NCI-H345 (cell line): ENCODE results near the gene CFAP73.
"Not testable (repeated sequence)": the region's sequence is repeated elsewhere in the genome, so short reads cannot be mapped to it uniquely, and the experiment has no call there.

Source experiments
- DNase-seq: peaks from one replicate; lab custom pipeline; 2025; lab: John Stamatoyannopoulos, UW

CFAP73 gene

DNA sequence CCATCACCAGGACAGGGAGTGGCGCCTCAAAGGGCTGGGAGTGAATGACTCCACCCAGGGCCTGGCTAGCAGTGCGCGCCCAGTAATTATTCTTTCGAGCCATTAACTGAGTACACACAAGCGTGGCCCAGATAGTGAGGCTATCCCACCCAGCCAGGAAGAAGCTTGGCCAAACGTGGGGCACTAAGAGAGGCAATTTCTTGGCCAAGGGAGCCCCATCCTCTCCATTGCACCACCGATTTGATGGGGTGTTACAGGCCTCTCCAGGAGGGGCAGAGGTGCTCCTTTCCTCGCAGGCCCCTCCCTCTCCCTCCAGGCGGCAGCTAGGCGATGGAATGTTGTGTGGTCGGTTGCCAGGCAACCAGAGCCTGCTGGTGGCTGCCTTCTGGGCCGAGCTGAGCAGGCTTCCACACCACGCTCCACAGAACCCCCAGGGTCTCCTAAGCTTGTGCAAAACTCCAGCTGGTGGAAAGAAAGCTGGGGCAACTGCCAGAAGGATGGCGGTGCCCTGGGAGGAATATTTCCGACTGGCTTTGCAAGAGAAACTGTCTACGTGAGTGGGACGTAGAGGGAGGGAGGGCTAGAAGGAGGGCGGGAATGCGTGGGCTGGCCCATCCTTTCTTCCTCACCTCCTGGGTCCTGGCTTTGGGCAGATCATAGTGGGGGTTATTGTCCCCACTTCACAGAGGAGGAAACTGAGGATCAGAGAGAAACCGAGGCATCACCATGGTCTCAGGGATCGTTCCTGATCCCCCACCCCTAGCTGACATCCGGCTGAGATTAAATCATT is at the start of gene CFAP73:
TSS of gene CFAP73 (plus strand) at position 364 of the 790 bp plus-strand sequence. CDS start at position 498, 134 bp downstream.
- peak; percentile 59 for DNase-seq

DNA sequence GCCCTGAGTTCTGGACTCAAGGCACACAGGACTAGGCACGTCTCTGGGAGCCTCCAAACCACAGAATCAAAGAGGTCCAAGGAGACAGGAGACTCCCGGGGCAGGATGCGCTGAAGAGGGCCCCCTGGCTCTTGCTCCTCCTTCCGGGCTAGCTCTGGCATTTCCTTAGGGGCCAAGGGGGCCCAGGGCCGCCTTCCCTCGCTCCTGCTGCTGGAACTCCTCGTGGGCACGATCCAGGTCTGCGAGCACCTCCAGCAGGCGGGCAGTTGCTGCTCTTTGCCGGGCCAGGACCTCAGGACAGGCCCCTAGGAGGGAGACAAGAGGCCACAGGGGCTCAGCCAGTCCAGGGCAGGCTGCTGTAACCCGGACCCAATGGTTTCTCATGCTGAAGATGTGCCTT is 49.8 kb upstream of the CFAP73 start:
- no peak for DNase-seq

DNA sequence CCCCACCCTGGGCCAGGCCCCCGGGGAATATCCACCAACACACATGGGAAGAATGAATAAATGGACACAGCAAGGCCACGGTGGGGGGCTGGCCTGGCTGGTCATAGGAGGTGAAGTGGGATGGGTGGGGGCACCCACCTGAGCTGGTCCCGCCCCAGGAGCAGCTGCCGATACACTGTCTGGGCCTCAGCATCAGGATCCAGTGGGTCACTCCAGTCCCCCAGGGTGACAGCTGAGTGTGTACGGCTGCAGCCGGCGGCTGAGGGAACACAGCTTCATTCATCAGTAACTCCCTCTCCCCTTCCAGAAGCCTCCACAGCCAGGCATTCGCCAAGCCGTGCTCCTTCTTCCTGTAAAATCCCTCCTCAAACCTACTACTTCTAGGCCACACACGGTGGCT is 47.8 kb upstream of the CFAP73 start:
- DNase-seq: no peak

DNA sequence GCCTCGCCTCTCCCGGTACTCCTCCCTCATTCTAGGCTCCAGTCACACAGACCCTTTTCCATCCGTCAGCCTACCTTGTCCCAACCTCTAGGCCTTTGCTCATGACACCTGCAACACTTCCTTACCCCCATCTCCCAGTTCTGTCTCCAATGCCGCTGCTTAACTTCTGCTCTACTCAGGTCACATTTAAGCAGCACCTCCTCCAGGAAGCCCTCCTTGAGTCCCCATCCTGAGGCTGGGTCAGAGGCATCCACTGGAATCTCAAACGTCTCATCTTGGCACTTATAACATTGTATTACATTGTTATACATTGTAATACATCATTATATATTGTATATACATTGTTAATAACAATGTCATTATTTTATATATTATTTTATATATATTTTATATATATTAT is 46.7 kb upstream of the CFAP73 start:
- no peak for DNase-seq

DNA sequence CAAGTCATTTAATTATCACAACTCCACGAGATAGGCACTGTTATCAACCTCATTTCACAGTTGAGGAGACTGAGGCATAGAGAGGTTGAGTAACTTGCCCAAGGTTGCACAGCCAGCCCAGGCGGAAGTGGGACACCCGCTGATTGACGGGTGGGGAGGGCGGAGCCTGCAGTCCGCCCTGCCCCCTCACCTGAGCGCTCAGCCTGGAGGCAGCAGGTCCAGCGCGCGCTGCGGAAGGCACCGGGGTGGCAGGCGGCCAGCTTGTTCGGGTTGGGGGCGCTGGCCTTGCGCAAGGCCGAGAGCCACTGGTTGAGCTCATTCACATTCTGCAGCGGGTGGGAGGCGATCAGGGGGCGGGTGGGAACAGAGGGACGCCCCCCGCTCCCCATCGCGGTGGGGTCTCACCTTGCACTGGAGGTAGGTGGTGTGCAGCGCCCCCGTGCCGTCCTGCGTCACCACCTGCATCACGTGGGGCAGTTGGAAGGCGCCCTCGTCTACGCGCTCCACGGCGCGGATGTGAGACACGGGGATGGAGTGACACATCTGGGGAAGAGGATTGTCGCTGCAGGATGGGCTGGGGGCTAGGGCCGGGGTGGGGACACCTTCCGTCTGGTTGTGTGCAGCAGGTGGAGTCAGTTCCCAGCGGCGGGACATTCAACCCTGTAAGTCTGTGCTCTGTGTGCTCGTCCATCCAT is 45.6 kb upstream of the CFAP73 start:
- no peak for DNase-seq

DNA sequence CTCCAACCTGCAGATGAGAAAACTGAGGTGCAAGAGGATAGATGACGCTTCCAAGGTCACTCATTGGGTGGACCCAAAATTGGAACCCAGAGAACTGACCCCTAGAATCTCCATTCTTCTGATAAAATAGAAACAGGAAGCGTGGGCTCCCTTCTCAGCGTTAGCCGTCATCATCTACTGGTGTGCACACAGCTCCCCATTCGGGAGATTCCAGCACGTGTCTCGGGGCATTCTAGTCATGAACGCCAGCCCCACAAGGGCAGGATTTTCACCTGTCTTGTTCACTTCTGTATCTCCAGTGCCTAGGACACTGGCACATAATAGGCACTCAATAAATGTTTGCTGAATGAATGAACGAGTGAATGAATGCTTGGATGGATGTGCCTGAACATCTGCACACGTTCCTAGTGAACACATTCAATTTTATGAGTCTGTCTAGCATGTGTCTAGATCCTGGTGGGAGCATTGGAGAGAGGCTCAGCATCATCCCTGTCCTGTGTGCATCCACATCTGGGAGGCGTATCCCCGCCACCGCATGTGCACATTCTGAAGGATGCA is 44.5 kb upstream of the CFAP73 start:
- no peak for DNase-seq

DNA sequence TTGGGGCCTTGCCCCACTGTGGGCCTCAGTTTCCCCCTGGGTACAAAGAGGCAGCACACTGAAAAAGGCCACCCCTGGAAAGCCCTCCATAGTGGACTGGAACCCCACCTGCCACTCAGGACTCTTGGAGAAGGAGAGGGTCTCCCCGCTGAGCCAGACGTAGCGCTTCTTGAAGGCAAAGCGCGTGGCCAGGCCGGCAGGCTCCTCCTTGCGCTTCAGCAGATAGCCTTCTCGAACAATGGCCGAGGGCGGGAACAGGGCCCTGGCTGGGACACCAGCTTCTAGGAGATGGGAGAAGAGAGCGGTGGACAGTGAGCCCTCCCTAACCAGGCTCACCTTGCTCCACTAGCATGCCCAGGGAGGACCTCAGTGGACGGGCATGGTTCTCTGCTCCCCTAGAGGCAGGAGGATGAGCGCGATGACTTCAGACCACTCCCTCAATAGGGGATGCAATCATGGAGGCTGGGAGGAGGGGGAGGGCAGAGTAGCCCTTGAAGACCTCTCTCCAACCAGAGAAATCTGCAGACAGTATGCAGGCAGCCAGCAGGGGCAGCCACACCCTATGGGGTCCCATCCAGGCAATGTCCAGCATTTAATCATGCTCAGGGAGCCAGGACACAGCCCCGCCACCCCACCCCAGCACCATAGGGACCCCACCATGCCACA is 43.8 kb upstream of the CFAP73 start:
- no peak for DNase-seq

DNA sequence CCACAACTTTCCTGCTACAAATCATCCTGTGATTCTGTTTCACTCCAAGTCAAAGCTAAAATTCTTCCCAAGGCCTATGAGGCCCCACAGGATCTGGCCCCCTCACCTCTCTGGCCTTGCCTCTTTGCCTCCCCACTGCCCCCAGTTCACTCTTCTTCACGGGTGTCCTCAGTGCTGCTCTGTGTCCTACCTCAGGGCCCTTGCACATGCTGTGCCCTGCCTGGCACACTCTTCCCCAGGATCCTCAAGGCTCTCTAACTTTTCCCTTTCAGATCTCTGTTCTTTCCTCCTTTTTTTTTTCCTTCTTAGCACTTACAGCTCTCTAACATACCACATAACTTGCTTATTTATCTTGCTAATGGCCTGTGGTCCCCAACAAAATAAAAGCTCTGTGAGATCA is 43.2 kb upstream of the CFAP73 start:
- no peak for DNase-seq

DNA sequence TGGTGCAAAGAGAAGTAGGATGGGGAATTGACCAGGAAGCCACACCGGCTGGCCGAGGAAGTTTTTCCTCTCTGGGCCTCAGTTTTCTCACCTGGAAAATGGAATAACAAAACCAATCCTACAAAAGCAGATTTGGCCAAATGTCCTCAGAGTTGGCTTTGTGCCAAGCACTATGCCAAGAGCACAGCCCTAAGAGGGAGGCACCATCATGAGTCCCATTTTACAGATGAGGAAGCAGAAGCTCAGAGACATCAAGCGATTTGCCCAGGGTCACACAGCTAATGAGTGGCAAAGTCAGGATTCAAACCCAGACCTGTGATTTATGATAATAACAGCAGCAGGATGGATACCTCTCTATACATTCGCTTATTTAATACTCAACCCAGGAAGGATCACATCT is 41.2 kb upstream of the CFAP73 start:
- DNase-seq: no peak

DNA sequence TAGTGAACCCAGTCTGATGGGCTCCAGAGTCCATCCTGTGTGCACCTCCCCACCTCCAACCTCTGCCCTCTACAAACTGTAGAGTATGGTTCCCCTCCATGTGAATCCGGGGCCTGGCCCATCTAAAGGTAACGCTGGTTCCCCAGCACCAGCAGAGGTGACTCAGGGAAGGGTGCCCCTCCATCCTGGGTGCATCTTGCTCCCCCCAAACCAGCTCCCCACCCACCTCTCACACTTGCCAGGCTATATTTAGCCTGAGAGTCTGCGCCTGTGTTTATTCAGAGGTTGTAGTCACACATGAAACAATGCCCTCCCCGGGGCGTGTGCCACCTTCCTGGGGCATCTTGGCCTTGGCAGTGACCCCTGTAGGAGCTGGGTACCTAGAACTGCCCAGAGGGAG is 40.2 kb upstream of the CFAP73 start:
- DNase-seq: no peak

DNA sequence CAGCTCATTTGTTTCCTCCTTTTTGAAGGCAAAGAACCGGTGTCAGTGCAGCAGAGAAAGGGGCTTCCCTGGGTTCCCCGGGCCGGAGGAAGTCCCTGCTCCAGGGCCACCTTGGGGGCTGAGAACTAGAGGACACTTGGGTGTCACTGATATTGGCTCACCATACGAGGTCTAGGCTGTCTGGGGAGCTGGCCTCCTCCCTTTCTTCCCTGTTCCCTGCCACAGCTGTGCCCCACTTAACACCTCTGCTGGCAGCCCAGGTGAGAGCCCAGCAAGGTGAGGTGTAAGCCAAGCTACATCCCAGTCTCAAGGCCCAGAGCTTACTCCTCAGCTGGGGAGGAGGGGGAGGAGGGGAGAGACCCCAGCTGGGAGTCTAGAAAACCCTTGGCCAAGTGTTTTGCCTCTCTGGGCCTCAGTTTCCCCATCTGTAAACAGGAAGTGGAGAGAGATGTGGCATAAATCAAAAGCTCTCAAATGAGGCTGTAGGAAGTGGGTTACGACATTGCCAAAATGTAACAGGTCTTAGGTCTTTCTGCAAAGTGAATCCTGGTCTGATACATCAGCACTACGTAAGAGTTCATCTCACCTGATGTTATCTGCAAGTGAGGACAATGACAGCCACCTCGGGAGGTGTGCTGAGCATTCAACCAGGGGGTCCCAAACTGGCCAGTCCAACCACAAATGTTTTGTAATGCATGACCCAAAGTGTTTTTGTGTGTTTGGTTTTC is 39.5 kb upstream of the CFAP73 start:
- DNase-seq: no peak

DNA sequence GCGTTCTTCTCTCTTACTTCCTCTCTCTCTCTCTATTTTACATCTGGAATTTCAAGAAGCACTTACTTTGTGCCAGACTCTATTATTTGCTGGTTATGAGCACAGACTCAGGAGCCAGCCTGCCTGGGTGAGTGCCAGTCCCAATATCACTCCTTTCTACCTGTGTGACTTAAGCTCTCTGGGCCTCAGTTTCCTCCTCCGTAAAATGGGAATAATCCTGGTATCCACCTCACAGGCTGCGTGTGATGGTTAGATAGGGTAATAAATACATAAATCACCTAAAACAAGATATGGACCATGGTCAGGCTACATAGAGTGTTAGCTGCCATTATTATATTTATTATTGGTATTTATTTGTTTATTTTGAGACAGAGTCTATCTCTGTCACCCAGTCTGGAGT is 38.3 kb upstream of the CFAP73 start:
- DNase-seq: no peak

DNA sequence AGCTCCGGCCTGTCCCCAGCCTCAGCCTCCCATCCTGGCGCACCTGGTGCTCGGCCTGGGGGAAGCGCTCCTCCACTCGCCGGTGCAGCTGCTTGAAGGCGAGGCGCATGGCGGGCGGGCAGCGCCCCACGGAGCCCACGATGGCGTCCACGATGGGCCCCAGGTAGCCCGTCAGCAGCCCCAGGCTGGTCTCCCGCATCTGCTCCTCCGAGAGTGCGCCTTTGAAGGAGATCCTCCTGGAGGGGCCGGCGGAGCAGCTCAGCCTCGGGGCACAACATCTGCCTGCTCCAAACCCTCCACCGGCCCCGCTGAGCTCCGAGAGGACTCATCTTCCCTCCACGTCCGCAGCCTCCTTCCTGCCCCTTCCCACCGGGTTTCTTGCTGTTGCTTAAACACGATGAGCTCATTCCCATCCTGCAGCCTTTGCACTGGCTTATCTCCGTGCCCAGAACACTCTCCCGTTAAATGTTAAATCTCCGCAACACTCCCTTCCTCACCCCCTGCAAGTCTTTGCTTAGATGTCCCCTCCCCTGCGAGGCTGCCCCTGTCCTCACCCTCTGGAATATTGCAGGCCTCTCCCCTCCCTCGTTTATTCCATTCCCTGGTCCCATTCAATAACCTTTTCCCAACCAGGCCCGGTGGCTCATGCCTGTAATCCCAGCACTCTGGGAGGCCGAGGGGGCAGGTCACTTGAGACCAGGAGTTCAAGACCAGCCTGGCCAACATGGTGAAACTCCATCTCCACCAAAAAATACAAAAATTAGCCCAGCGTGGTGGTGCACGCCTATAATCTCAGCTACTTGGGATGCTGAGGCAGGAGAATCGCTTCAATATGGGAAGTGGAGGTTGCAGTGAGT is 37.3 kb upstream of the CFAP73 start:
- DNase-seq: no peak

DNA sequence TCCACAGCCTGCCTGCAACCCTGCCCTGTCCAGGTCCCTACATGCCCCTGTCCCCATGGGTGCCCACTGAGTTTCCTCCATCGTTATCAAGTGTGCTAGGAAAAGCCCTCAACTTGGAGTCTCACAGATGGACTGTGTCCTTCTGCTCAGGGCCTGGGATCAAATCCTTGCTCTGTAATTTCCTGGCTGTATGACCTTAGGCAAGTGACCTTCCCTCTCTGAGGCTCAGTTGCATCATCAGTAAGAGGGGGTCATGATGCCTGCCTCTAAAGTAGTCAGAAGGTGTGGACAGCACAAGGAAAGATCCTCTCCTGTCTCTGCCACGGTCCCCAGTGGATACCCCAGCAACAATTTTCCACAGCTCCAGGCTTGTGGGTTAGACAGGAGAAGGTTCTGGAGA is 36.1 kb upstream of the CFAP73 start:
- DNase-seq: no peak

DNA sequence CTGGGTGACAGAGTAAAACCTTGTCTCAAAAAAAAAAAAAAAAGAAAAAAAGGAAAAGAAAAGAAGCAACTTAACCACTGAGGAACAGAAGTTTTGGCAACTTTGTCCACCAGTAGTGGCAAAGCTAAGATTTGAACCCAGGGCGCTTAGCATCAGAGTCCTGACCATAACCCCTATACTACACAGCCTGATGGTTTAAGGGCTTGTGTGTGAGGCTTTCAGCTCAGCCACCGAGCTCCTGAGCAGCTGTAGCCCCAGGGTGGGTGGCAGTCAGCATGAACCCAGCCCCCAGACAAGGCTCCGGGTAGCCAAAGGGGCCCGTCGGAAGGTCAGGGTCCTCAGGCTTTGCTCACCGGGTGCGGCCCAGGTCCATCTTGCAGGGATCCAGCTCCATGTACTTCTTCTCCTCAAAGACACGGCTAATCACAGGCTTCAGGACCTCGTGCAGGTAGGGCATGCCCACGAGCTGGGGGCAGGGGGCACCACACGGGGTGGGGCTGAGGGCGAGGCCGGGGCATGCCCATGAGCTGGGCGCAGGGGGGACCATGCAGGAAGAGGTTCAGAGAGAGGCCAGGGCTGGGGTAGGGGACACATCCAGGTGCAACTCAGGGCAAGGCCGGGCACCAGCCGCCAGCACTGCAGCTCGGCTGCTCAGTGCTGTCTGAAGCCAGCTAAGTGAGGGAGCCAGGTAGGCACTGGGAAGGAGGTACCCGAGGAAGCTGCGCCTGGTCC is 34.9 kb upstream of the CFAP73 start:
- no peak for DNase-seq

DNA sequence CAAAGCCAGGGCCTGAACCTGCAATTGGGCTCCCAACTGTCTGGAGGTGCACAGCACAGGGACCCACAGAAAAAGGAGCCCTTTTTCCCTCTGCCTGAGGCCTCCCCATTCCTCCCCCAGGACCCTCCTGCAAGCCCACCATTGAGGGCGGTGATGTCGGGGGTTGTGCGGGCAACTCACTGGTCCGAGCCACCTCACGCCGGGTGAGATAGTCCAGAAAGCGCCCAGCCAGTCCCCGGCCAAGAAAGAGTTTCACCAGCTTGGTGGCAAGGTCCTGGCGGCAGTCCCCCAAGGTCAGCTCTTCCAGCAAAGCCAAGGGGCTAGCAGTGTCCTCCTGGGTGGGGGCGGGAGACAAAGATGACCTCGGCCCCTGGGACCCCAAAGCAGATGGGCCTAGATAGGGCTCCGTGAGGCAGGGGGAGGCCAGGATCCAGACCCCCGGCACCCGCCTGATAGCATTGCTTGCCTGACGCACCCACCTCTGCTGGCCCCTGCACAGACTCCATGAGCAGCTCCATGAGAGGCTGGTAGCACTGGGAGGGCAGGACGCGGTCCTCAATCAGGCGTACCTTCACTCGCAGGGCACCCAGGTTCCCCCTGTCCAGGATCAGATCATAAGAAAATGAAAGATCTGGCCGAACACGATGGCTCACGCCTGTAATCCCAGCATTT is 33.9 kb upstream of the CFAP73 start:
- no peak for DNase-seq

DNA sequence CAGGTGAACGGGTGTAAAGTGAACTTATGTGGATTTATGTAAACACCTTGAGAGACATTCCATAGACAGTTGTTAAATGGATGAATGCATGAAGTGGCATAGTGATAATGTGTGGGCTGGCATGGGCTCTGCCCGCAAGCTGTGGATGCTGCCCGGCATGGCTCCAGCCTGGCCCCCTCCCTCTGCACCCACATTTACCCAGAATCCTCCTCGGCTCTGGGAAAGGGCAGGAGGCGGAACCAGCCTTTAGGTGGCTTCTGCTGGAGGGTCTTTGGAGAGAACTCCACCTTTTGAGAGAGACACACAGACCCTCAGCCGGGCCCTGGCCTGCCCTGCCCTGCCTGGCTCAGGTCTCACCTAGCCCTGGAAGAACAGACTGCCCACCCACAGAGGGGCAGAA is 32.6 kb upstream of the CFAP73 start:
- DNase-seq: peak; percentile 89

DNA sequence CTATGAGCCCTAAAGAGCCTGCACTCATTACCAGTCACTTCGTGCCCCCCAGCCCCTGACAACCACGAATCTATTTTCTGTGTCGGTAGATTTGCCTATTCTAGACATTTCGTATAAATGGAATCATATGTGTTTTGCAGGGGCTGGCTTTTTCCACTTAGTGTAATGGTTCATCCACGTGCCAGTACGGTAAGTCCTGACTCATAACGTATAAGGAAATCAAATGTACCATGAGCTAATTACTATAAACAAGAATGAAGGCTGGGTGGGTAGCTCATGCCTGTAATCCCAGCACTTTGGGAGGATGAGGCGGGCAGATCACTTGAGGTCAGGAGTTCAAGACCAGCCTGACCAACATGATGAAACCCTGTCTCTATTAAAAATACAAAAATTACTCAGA is 31.8 kb upstream of the CFAP73 start:
- not testable (repeated sequence) for DNase-seq

DNA sequence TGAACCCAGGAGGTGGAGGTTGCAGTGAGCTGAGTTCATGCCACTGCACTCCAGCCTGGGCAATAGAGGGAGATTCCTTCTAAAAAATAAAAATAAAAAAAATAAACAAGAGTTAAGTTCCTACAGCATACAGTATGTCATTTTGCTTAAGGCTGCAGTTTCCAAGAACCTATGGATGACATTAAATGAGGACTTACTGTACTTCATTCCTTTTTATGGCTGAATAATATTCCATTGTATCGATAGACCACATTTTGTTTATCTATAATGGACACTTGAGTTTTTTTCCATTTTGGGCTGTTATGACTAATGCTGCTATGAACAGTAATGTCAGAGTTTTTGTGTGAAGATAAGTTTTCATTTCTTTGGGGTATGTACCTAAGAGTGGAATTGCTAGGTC is 31.4 kb upstream of the CFAP73 start:
- no peak for DNase-seq
